ENCODE measurements around the gene ZFP36L2. TPM values are rescaled to one million over a fixed set of nuclear protein-coding genes. Genes with fewer than 3 reads are reported as not detected.
A peak's percentile ranks its signal among the peaks of the same experiment; 100 is the strongest.

The ZFP36L2 gene
- total RNA-seq, 6 experiments from 2014 or later: 20.8 to 50.0 (median 33.6) TPM

- Histone ChIP-seq H3K27ac (peak overlapping the region; percentile 97 to 98 (median 98)), H3K9me3 (no peaks in the 10 kb centered on the region), H3K36me3 (peaks cover 0 to 24% (median 2%) of the 10 kb centered on the region in 4 donors), H3K27me3 (no peaks in the 10 kb centered on the region), H3K4me3 (peak overlapping the region; percentile 43 to 84 (median 81)), H3K4me1 (peaks cover 0 to 39% (median 17%) of the 10 kb centered on the region in 4 donors)
- DNase-seq (peak; percentile 92 to 94 (median 93)), ATAC-seq (peak; percentile 76 to 89 (median 80))
- 2% methylated on average over 29 of the region's 35 CpGs for WGBS (ENCODE audit: insufficient coverage, low coverage, low lambda C conversion rate, missing lambda C conversion rate)
- TF ChIP-seq CTCF (IDR thresholded peaks at IDR 0.05) (no peak), POLR2A (IDR thresholded peaks at IDR 0.05) (peak; percentile 81)
- intact Hi-C loops (cut with DNase I): loop anchor here (10.0 kb wide), 3 partner anchors 55 to 245 kb away; no protein-coding TSS in a partner anchor
Observed at GRCh38 chr2:43219383-43220228, 6.8 kb downstream of the ZFP36L2 start.

- H3K4me3 ChIP-seq: peak overlapping the region in 2 of 3 donors; percentile 81 to 84
- WGBS (ENCODE audit: insufficient coverage, low coverage, low lambda C conversion rate, missing lambda C conversion rate): 10% methylated on average over 8 of the region's 8 CpGs
- ATAC-seq: peak; percentile 5 to 22 (median 7)
- intact Hi-C loops (cut with DNase I): no loop called here
- no peaks in the 10 kb centered on the region for H3K27me3 ChIP-seq
- peak overlapping the region; percentile 97 to 98 (median 98) for H3K27ac ChIP-seq
- no peak for TF ChIP-seq POLR2A (IDR thresholded peaks at IDR 0.05)
- peak; percentile 54 to 74 (median 68) for DNase-seq
- peaks cover 0 to 39% (median 17%) of the 10 kb centered on the region in 4 donors for H3K4me1 ChIP-seq
- H3K9me3 ChIP-seq: no peaks in the 10 kb centered on the region
- H3K36me3 ChIP-seq: peaks cover 0 to 16% (median 2%) of the 10 kb centered on the region in 4 donors
Observed at GRCh38 chr2:43218702-43219382, 7.6 kb downstream of the ZFP36L2 start.

- Histone ChIP-seq H3K4me1 (peaks cover 0 to 34% (median 17%) of the 10 kb centered on the region in 4 donors), H3K9me3 (no peaks in the 10 kb centered on the region), H3K4me3 (peak overlapping the region in 1 of 3 donors; percentile 8), H3K27ac (peak overlapping the region; percentile 97 to 98 (median 98)), H3K36me3 (peaks cover 0 to 11% (median under 1%) of the 10 kb centered on the region in 4 donors), H3K27me3 (no peaks in the 10 kb centered on the region)
- 36% methylated on average over 13 of the region's 13 CpGs for WGBS (ENCODE audit: insufficient coverage, low coverage, low lambda C conversion rate, missing lambda C conversion rate)
- no peak for TF ChIP-seq CTCF (IDR thresholded peaks at IDR 0.05)
- no peak for TF ChIP-seq POLR2A (IDR thresholded peaks at IDR 0.05)
- intact Hi-C loops (cut with DNase I): no loop called here
- no peak for DNase-seq
- no peak for ATAC-seq
Observed at GRCh38 chr2:43218155-43218701, 8.2 kb downstream of the ZFP36L2 start.

- ATAC-seq (no peak), DNase-seq (peak in 1 of 3 donors; percentile 24)
- peaks cover 0 to 32% (median 13%) of the 10 kb centered on the region in 4 donors for H3K4me1 ChIP-seq
- TF ChIP-seq POLR2A (IDR thresholded peaks at IDR 0.05): no peak
- TF ChIP-seq CTCF (IDR thresholded peaks at IDR 0.05): no peak
- H3K4me3 ChIP-seq: no peak overlapping the region
- peaks cover 0 to 4% (median 0%) of the 10 kb centered on the region in 4 donors for H3K36me3 ChIP-seq
- 86% methylated on average over 5 of the region's 11 CpGs for WGBS (ENCODE audit: insufficient coverage, low coverage, low lambda C conversion rate, missing lambda C conversion rate)
- H3K27ac ChIP-seq: peak overlapping the region; percentile 97 to 98 (median 98)
- intact Hi-C loops (cut with DNase I): no loop called here
- no peaks in the 10 kb centered on the region for H3K27me3 ChIP-seq
- H3K9me3 ChIP-seq: no peaks in the 10 kb centered on the region
Observed at GRCh38 chr2:43217228-43218154, 8.9 kb downstream of the ZFP36L2 start.

Measured in right lobe of liver (tissue), 6 donors.